NOMO-1 (cell line): ENCODE measurements around the gene FBXO47.

ENCODE experiments used
- DNase-seq, 2 experiments: peaks; one replicate each; lab custom pipeline; 2025; ENCODE audit not compliant: unreplicated experiment in 2 of 2; lab: John Stamatoyannopoulos, UW

FBXO47 gene, protein sequence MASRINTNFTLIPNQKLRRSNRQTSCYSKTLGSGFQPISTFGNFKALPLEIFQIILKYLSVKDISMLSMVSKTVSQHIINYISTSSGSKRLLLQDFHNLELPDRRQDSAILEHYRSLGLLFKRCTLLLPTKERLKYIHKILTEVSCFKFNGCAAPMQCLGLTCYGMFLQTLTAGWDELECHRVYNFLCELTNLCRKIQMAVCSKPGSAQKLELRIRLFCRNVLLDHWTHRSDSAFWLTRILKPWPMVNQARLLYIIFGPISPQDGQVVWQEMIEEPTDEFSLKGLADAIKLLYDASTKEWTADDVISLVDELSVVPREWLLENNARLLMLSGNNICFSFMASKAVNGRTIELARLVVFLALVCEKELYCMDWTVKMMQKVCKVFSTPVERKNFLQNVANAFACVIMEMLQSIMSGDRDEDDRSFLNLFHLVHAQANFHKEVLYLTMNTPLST

DNA sequence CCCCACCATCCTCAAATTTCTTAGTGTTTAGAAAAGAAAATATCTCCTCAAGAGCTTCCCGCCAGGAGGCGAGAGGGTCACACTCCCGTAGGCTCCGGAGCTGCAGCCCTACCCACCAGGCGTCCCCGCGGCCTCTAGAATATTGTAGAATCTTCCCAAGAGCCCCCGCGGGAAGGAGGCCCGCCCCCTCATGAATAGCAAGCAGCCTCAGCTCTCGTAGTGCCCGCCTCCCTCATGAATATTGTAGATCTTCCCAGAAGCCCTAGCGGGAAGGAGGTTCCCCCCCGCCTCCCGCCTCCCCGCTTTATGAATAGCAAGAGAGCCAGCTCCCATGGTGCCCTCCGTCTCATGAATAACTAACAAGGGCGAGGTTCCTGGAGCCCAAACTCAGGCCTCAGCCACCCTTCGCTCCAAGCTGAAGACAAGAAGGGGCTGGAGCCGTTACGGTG, at the start of gene FBXO47:
FBXO47 (minus strand) TSS at position 114 of the 449 bp plus-strand sequence. CDS start 4,378 bp downstream, outside the sequence.
- peak; percentile 61 to 67 for DNase-seq

DNA sequence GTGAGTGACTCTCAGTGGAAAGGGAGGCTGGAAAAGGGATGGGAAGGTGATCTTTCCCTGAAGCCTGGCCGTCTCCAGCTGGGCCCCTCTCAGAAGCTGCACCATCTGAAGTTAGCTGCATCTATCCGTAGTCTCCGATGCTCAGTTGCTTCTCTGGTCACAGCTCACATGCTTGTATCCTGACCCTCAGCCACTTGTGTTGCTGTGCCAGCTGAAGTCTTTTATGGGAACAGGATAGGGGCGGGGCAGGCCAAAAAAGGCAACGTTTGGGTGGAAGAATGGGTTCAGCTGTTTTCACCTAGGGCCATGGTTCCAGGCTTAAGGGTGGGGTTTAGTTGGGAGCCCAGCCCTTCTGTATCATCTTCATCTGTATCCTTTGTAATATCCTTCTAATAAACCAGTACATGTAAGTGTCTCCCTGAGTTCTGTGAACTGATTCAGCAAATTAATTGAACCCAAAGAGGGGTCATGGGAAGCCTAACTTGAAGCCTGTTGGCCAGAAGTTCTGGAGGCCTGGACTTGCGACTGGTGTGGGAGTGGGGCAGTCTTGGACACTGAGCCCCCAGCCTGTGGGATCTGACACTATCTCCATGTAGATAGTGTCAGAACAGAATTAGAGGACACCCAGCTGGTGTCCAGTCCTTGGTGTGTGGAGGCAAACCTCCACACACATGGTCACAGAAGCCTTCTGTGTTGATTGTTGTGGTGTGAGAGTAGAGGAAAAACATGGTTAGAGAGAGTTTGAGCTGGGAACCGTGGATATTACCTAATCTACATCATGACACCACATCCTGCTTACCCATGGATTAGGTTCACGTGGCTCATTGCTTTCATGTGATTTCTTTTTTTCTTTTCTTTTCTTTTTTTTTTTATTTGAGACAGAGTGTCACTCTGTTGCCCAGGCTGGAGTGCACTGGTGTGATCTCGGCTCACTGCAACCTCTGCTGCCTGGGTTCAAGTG, 49.3 kb upstream of the FBXO47 start:
- DNase-seq: peak in 1 of 2 experiments; percentile 29

DNA sequence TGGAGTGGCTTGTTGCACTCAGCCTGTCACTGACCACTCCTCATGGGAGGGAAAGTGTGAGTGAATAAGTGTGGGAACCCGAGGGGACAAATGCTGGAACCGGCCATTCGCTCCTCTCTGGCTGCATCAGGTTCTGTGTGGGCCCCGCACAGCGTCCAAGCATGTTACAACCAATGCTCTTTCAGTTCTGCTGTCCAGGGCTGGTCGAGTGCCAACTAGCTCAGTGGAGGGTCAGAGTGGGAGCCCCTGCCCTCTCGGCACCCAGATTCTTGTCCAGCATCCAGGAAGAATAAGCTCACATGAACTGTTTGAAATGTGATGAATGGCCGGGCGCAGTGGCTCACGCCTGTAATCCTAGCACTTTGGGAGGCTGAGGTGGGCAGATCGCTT, 48.3 kb upstream of the FBXO47 start:
- no peak for DNase-seq

DNA sequence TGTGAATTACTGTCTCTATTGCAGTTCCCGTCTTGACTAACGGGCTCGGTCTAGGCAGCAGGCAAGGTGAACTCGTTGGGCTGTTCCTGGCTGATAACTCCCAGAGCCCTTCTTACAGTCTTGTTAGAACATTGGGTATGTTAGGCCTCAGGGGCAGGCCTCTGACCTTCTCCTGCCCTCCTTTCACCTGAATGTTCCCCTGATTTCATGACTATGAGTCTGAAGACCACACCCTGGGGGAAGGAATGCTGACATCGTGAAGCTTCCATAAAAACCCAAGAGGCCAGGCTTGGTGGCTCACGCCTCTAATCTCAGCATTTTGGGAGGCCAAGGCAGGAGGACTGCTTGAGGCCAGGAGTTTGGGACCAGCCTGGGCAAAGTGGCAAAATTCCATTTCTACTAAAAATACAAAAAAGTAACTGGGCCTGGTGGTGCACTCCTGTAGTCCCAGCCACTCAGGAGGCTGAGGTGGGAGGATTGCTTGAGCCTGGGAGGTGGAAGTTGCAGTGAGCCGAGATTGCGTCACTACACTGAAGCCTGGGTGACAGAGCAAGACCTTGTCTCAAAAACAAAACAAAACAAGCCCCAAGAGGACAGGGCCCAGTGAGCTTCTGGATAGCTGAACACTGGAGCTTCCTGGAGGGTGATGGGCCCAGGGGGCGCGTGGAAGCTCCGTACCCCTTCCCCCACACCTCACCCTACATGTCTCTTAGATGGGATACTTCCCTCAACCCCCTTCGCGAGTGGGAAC, 47.8 kb upstream of the FBXO47 start:
- DNase-seq: peak; percentile 15 to 35

DNA sequence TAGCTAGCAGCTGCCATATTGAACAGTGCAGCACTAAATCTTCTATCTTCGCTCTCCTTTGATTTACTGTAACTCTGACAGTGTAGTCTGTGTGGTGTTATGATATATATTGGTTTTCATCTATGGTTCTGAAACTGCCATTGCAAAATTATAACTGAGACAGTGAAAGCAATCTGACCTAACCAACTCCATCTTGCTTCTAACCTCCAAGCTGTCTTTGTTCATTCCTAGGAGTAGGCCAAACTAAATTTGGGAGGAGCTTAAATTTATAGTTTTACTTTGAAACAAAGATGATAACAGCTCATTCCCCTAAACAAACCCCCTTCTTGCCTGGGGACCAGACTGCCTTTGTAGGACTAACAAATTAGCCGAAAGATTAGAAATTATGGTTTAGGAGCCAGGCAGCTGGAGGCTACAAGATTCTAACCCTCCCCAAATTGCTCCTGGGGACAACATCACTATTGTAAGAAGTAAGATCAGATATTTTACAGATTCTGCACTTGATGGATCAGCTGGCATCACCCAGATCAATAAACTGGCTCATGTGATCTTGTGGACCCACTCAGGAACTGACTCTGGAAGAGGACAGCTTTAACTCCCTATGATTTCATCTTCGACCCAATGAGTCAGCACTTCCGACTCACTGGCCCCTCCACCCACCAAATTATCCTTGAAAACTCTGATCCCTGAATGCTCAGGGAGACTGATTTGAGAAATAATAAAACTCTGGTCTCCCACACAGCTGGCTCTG, 47.0 kb upstream of the FBXO47 start:
- no peak for DNase-seq

DNA sequence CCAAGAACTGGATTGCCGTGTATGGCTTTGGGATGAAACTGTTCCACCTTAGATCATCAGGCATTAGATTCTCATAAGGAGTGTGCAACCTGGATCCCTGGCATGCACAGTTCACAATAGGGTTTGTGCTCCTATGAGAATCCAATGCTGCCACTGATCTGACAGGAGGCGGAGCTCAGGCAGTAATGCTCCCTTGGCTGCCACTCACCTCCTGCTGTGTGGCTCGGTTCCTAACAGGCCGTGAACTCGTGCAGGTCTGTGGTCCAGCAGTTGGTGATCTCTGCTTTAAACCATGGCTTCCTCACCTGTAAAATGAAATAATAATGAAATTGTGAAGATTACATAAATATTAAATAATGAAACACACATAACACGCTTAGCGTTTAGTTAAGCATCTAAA, 45.5 kb upstream of the FBXO47 start:
- no peak for DNase-seq

DNA sequence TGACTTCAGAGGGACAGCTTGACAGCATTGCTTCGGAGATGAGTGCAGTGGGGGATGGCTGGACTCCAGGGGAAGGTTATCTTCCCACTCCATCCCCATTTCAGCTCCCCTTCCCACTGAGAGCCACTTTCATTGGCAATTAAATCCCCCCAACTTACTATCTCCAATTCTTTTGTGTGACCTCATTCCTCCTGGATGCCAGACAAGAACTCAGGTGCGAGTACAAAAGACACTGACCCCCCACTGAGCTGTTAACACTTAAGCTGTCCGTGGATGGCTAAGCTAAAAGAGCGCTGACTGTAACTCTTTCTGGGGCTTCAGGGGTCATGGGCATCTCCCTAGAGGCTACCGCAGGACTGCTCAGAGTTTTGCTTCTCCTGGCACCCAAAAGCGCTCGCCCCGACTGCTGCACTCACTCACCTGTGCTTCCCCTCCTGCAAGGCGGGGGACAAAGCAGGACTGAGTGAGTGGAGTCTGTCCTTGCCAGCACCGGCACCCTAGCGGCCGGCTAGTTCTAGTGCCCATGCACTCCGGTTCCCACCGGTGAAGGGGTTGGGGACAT, 44.8 kb upstream of the FBXO47 start:
- no peak for DNase-seq

DNA sequence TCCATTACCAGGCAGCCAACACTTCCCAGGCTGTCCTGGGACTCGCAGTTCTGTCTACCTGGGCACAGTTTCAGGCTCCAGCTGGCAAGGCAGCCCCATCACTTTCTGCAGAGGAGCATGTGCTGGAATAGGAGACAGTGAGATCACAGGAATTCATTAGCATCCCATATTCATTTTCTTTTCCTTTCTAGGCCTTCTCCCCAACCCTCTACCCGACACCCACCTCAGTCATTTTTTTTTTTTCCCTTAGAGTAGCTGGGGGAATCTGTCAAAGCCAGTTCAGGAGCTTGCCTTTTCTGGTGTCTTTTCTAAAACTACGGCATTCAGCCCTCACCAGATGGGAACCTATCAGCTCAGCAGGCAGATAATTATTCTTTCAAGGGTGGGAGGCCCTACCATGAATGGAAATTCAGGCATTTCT, 42.4 kb upstream of the FBXO47 start:
- DNase-seq: no peak

DNA sequence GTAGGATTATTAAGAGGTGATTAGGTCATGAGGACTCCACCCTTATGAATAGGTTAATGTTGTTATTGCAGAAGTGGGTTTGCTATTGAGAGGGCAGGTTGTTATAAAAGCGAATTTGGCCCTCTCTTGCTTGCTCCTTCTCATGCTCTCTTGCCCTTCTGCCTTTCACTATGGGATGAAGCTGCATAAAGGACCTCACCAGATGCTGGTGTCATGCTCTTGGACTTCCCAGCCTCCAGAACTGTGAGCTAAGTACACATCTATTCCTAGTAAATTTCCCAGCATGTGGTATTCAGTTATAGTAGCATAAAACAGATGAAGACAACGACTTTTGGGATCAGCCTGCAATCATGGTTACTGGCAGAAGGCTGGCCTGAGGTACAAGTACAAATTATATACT, 41.4 kb upstream of the FBXO47 start:
- DNase-seq: no peak

DNA sequence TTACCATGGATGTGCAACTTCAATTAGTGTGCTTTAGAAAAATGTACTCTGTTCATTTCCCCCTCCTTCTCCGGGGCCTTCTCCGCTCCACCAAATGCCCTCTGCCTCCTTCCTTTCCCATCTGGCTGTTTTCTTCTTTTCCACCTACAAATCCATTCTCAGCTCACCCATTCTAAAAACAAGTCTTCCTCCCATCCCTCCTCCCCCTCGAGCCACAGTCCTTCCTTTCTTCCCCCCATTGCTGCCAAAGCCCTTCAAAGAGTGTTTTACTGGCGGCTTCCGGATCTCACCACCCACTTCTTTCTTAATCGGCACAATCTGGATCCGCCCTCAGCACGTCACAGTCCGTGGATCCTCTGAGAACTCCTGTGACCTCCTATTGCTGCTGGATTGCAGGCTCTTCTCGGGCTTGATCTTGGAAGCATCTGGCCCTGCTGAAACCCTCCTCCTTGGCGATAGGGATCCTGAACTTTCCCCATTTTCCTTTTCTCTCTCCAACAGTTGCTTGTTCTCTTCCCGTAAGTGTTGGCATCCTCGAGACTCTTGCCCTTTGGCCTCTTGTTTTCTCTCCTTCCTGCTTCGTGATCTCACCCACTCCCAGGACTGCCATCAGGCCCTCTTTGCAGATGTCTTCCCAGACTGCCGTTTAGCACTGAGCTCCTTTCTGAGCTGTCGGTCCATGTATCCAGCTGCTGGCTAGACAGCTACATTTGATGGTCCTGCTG, 36.0 kb upstream of the FBXO47 start:
- peak; percentile 48 to 49 for DNase-seq

DNA sequence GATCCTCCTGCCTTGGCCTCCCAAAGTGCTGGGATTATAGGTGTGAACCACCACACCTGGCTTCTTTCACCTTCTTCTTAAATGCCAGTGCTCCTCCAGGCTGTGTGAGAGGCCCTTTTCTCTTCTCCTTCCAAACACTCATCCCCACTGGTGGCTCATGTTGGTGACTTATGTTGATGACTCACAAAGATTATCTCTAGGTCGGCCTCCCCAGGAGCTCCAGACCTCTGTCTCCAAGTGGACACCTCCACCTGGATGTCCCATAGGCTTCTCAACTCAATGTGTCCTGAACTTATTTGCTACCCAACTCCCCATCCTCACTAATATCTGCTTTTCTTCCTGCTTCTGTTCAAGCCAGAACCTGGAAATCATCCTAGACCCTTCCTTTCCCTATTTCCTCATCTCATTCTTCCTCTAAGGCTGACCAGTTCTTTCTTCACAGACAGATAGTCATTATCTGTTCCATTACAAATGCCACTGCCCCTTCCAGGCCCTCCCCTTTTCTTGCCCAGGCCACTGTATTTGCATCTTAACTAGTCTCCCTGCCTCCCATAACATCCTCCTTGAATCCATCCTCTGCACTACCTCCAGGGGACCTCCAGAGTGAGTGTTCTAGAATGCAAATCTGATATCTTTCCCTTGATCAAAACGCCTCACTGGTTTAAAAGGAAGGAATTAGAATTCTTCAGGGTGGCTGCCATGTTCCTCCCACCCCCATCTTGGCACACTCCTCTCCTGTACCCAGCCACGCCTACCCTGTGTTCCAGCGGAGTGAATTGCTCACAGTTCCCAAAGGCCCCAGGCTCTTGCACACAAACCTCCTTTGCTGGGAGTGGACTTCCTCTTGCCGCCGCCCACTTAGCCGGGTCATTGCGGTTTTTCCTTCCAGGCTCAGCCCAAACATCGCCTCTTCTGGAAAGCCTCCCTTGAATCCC, 34.8 kb upstream of the FBXO47 start:
- peak; percentile 9 to 42 for DNase-seq

DNA sequence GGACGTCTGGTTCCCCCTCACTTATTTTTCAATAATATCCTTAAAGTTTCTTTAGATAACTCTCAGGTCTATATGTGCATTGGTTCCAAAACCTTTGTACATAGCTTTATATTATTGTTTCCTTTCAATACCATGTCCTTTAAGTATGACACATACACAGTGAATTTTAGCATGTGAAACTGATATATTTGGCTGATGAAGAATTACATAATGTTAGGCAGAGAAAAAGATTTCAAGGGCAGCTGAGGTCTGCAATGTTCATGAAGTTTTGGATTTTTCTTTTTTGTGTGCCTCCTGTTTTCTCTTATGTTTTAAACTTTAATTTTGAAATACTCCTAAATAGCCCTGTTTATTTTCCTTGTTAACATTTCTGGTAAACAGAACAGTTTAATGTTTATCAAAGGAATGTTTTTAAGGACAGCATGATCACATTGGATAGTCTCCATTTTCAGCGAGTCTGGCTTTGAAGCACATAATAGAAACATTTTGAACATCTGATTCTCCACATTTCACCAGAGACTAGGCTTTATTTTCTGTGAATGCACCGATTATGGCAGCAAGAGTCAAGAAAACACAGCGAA, 32.9 kb upstream of the FBXO47 start:
- DNase-seq: no peak

DNA sequence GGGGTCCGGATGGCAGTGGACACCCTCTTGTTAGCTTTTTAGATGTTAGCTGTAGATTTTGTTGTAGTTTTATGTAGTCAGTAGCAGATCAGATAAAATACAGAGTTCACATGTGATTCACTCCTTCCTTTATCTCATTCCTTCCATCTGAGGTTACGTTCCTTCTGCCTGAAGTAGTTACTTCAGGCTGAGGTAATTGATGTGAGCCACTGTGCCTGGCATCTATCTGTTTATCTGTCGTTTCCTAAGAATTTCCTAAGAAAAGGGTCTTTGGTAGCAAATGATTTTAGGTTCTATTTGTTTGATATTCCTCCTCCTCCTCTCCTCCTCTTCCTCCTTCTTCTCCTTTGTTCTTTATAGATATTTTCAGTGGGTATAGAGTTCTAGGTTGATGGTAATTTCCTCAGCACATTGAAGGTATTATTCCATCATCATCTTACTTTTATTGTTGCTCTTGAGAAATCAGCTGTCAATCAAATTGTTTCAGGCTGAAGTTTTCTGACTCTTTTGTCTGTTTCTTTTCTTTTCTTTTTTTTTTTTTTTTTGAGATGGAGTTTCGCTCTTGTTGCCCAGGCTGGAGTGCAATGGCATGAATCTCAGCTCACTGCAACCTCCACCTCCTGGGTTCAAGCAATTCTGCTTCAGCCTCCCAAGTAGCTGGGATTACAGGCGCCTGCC, 29.6 kb upstream of the FBXO47 start:
- DNase-seq: no peak

DNA sequence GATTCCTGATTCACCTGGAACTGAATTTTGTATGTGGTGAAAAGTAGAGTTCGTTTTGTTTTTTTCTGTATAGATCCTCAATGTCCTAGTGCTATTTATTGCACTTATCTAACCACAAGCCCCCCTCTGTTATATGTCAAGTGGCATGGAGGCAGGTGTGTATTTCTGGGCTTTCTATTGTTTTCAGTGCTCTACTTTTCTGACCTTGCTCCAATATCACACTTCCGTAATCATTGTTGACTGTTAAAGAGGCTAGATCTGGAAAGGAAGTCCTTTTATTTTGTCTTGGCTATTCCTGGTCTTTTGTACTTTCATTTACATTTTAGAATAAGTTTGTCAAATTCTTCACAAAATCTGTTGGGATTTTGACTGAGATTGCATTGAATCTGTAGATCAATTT, 26.8 kb upstream of the FBXO47 start:
- no peak for DNase-seq

DNA sequence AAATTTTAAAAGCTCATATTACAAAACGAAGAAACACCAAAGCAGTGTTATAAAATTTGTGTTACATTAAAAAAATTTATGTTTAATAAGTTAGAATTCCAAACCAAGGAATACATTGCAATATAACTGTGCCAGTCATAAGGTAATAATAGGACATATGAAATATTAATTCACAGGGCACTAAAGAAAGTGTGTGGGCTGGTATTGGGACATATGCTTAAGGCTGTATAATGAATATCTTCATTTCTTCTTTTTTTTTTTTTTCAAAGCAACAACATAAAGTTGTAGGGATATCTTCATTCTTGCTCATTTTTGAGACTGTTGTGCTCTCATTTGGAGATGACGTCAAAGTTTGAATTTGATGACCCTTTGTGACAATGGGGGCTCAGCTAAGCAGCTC, 17.5 kb upstream of the FBXO47 start:
- DNase-seq: no peak

DNA sequence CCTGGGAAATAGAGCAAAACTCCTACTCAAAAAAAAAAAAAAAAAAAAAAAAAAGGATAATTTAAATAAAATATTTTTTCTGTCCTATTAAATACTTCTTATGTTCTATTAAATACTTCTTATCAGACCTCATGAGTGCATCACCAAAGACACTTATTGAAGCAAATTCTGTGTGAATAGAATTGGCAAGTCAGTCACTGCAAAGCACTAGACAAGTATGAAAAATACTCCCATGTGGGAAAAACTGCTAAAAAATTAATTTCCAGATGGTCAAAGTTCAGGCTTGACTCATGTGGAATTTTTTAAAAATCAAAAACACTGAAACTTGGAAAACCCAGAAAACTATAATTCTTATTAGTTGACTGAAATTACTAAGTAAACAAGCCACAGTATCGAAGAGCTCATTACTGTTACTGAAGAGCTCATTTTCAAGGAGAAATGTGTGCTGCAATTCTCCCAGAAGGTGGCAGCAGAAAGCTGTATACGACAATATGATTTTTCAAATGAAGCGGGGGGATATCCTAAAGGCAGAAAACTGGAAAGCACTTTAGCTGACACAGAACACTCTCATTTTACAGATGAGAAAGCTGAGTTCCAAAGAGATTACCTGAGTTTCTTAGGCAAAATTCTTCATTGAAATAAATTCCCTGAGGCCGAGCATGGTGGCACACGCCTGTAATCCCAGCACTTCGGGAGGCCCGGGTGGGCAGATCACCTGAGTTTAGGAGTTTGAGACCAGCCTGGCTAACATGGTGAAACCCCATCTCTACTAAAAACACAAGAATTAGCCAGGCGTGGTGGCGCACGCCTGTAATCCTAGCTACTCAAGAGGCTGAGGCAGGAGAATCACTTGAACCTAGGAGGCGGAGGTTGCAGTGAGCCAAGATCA, 15.9 kb upstream of the FBXO47 start:
- peak; percentile 41 to 82 for DNase-seq
